Keratinocyte (primary cell): ENCODE data around the gene B3GALT2. TPM values are rescaled to one million over a fixed set of nuclear protein-coding genes. Genes with fewer than 3 reads are reported as not detected.

ENCODE experiments used
- DNase-seq: peaks from one replicate; pipeline ENCODE4 v3.0.0-alpha.2; 2011; ENCODE audit warnings: low read depth, missing footprints, low spot score
- FAIRE-seq: peaks from 2 replicates; lab custom pipeline; 2011; peaks lifted over from hg19 to GRCh38; lab: Jason Lieb, UNC
- H2AFZ ChIP-seq: 2 replicates; pipeline ENCODE4 v1.6.0; 2012; ENCODE audit warnings: low read length, control low read depth, inconsistent platforms; ENCODE audit not compliant: control insufficient read depth
- H3K27ac ChIP-seq: 2 replicates; pipeline ENCODE4 v1.5.1; 2011; ENCODE audit warnings: low read length; ENCODE audit not compliant: control insufficient read depth, insufficient read depth
- H3K27me3 ChIP-seq: 3 replicates; pipeline ENCODE4 v1.6.0; 2011; ENCODE audit warnings: low read length; ENCODE audit not compliant: control insufficient read depth, insufficient read depth; ENCODE audit errors: extremely low read depth
- H3K36me3 ChIP-seq, 2 experiments: 2 replicates in 1 of 2; 3 replicates in 1 of 2; pipeline ENCODE4 v1.5.1; 2011; ENCODE audit warnings: low read length in 2 of 2, mild to moderate bottlenecking in 1 of 2; ENCODE audit not compliant: control insufficient read depth in 2 of 2, insufficient read depth in 2 of 2; ENCODE audit errors: extremely low read depth in 1 of 2
- H3K4me1 ChIP-seq: 3 replicates; pipeline ENCODE4 v1.5.1; 2011; ENCODE audit warnings: low read length; ENCODE audit not compliant: control insufficient read depth, insufficient read depth; ENCODE audit errors: extremely low read depth
- H3K4me2 ChIP-seq: 3 replicates; pipeline ENCODE4 v1.6.0; 2011; ENCODE audit warnings: low read depth, low read length; ENCODE audit not compliant: control insufficient read depth, insufficient read depth; ENCODE audit errors: extremely low read depth
- H3K4me3 ChIP-seq, 3 experiments: fragments of 200-600 bp in 1 of 3; sonication (generic) in 1 of 3; 2 replicates in 2 of 3; 3 replicates in 1 of 3; pipeline ENCODE4 v1.5.1; 2011 to 2016; ENCODE audit warnings: low read length in 3 of 3, mild to moderate bottlenecking in 3 of 3, control low read depth in 2 of 3, inconsistent platforms in 1 of 3, low read depth in 1 of 3, mixed read lengths in 1 of 3, mixed run types in 1 of 3, moderate library complexity in 1 of 3; ENCODE audit not compliant: control insufficient read depth in 2 of 3, insufficient read depth in 2 of 3; ENCODE audit errors: extremely low read depth in 1 of 3
- H3K79me2 ChIP-seq: 2 replicates; pipeline ENCODE4 v1.6.0; 2012; ENCODE audit warnings: low read length; ENCODE audit not compliant: control insufficient read depth, insufficient read depth
- H3K9ac ChIP-seq: 3 replicates; pipeline ENCODE4 v1.6.0; 2011; ENCODE audit warnings: low read length; ENCODE audit not compliant: control insufficient read depth, insufficient read depth; ENCODE audit errors: extremely low read depth
- H3K9me1 ChIP-seq: 3 replicates; pipeline ENCODE4 v1.6.0; 2011; ENCODE audit warnings: low read length; ENCODE audit not compliant: control insufficient read depth, insufficient read depth; ENCODE audit errors: extremely low read depth
- H3K9me3 ChIP-seq: 2 replicates; pipeline ENCODE4 v1.5.1; 2012; ENCODE audit warnings: low read depth, low read length; ENCODE audit not compliant: control insufficient read depth
- H4K20me1 ChIP-seq: 3 replicates; pipeline ENCODE4 v1.6.0; 2011; ENCODE audit warnings: low read length; ENCODE audit not compliant: control insufficient read depth, insufficient read depth; ENCODE audit errors: extremely low read depth
- EZH2 ChIP-seq: IDR thresholded peaks from one replicate; pipeline ENCODE4 v1.6.1; 2012; ENCODE audit warnings: inconsistent platforms, mild to moderate bottlenecking, low read length, moderate library complexity
- dilution Hi-C: fragments of 300-500 bp; cut with MboI; formaldehyde crosslinking; loops from one replicate; pipeline ENCODE4 v1.7.0; 2020; ENCODE audit warnings: low sequenced_read_pairs; ENCODE audit not compliant: extremely low pct_ligation_motif_present
- polyA plus RNA-seq, 5 experiments: library from polyadenylated mRNA; depleted of rRNA in 3 of 5; stranded (reverse) in 3 of 5; stranded (forward) in 1 of 5; unstranded in 1 of 5; fragments of >200 nt; gene quantifications; 1 replicate in 1 of 5; 2 replicates in 3 of 5; 3 replicates in 1 of 5; pipeline versions ENCODE4 v1.2.1 to v1.2.3, GENCODE V29; 2011 to 2012; ENCODE audit warnings: missing spikeins in 2 of 5, low read depth in 1 of 5, low replicate concordance in 1 of 5
- TF ChIP-seq, protein P1 (sequence below), 3 experiments: IDR thresholded peaks in 1 of 3; conservative IDR thresholded peaks in 1 of 3; optimal IDR thresholded peaks in 1 of 3; 2 replicates in 2 of 3; 3 replicates in 1 of 3; pipeline versions ENCODE3 to v1.5.1; 2011; ENCODE audit warnings: low read length in 3 of 3, mild to moderate bottlenecking in 3 of 3, moderate library complexity in 2 of 3, control low read depth in 1 of 3, inconsistent platforms in 1 of 3; ENCODE audit not compliant: insufficient read depth in 2 of 3; ENCODE audit errors: extremely low read depth in 1 of 3

Gene B3GALT2
- polyA plus RNA-seq, 1 donor (not counting 4 experiments of a cell fraction or from before 2014, with no cell fraction given), result not detected

DNA sequence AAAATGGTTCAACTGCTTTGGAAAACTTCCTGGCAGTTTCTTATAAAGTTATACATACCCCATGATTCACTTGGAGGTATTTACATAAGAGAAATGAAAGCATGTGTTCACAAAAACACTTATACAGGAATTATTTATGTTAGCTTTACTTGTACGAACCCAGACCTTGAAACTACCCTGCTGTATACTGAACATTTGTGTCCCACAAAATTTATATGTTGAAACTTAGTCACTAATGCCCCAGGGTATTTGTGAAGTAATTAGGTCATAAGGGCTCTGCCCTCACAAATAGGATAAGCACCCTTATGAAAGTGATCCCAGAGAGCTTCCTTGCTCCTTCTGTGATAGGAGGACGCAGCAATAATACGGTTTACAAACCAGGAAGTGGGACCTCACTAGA lies 42.7 kb upstream of the B3GALT2 start:
- Histone ChIP-seq H2AFZ (no peak overlapping the region), H3K4me3 (no peak overlapping the region)
- dilution Hi-C loops, result no loop called here

DNA sequence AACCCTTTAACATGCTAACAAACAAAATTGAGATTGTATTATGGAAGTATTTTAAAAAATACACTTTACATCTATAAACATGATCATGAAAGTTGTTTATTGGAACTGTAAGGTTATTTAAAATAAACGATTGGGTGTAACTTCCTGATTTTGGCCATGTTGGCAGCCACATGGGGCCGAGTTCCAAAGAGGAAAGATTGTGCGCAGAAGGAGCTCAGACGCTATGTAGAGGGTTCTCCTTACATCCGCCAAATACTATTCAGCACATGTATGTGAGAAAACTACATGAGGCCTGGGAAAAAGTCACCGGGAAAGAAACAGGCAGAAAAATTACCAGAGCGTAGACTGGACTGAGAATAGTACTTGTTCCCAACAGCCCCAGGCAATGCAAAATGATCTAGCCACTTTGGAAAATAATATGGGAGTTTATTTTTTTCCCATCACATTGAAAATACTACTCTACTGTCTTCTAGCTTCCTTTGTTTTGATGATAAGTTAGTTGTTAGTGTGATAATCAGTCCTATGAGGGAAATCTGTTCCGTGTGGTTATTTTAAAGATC lies 35.7 kb upstream of the B3GALT2 start:
- FAIRE-seq (no peak), DNase-seq (no peak)
- no peaks in the 10 kb centered on the region for H3K9me3 ChIP-seq
- H3K9me1 ChIP-seq, result no peaks in the 10 kb centered on the region
- TF ChIP-seq EZH2, result no peak
- TF ChIP-seq, protein P1, sequence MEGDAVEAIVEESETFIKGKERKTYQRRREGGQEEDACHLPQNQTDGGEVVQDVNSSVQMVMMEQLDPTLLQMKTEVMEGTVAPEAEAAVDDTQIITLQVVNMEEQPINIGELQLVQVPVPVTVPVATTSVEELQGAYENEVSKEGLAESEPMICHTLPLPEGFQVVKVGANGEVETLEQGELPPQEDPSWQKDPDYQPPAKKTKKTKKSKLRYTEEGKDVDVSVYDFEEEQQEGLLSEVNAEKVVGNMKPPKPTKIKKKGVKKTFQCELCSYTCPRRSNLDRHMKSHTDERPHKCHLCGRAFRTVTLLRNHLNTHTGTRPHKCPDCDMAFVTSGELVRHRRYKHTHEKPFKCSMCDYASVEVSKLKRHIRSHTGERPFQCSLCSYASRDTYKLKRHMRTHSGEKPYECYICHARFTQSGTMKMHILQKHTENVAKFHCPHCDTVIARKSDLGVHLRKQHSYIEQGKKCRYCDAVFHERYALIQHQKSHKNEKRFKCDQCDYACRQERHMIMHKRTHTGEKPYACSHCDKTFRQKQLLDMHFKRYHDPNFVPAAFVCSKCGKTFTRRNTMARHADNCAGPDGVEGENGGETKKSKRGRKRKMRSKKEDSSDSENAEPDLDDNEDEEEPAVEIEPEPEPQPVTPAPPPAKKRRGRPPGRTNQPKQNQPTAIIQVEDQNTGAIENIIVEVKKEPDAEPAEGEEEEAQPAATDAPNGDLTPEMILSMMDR (optimal IDR thresholded peaks at IDR 0.05 in 1 of 3, IDR thresholded peaks at IDR 0.05 in 1 of 3, conservative IDR thresholded peaks at IDR 0.05 in 1 of 3; ENCODE audit: extremely low read depth in 1 of 3, insufficient read depth in 2 of 3, low read length in 3 of 3), result no peak
- no peaks in the 10 kb centered on the region for H4K20me1 ChIP-seq
- no peak overlapping the region for H3K9ac ChIP-seq
- dilution Hi-C loops, result no loop called here
- no peak overlapping the region for H2AFZ ChIP-seq
- no peaks in the 10 kb centered on the region for H3K4me1 ChIP-seq
- H3K4me2 ChIP-seq, result no peak overlapping the region
- H3K36me3 ChIP-seq, result peaks cover 2 to 4% of the 10 kb centered on the region in 2 experiments
- H3K4me3 ChIP-seq, result no peak overlapping the region
- peaks cover 7% of the 10 kb centered on the region for H3K79me2 ChIP-seq
- no peaks in the 10 kb centered on the region for H3K27me3 ChIP-seq
- no peak overlapping the region for H3K27ac ChIP-seq

More for the DNA sequence above, 42.7 kb upstream of the B3GALT2 start:
- FAIRE-seq, result no peak
- Histone ChIP-seq H3K4me1 (no peaks in the 10 kb centered on the region), H3K79me2 (peaks cover 7% of the 10 kb centered on the region), H3K4me2 (no peak overlapping the region), H3K9me3 (no peaks in the 10 kb centered on the region), H3K27ac (no peak overlapping the region), H4K20me1 (no peaks in the 10 kb centered on the region), H3K36me3 (peaks cover 0 to 3% of the 10 kb centered on the region in 2 experiments), H3K9me1 (no peaks in the 10 kb centered on the region), H3K9ac (no peak overlapping the region), H3K27me3 (no peaks in the 10 kb centered on the region)
- DNase-seq, result peak; percentile 5
- no peak for TF ChIP-seq EZH2
- TF ChIP-seq, protein P1 (optimal IDR thresholded peaks at IDR 0.05 in 1 of 3, IDR thresholded peaks at IDR 0.05 in 1 of 3, conservative IDR thresholded peaks at IDR 0.05 in 1 of 3; ENCODE audit: extremely low read depth in 1 of 3, insufficient read depth in 2 of 3, low read length in 3 of 3), result no peak
